VCaP (cell line): Measurements from ENCODE around the gene TICAM2.

Experiments used
- H3K27ac ChIP-seq: fragments of 450-650 bp; 2 replicates; pipeline ENCODE4 v1.5.1; 2017
- TF ChIP-seq, protein P1 (sequence below): fragments of 450-650 bp; conservative IDR thresholded peaks from 2 replicates; pipeline ENCODE4 v1.5.1; 2017; ENCODE audit warnings: mild to moderate bottlenecking, moderate library complexity

TICAM2 gene

DNA sequence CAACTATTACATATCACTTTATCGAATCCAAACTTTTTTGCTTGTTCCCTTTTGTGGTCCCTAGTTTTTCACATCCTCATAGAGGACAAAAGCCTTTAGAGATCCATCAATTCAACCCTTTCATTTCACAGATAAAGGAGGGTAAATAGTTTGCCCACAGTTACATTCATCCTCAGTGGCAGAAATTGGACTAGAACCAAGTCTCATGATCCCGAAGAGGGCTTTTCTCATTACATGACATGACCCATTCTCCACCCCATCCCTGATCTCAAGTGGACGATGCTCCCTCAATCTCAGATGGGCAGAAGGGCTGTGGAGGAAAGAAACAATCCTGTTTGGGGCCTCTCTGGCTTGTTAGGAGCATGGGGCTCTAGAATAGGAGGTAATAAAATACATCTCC lies 23.1 kb downstream of the TICAM2 start:
- no peak overlapping the region for H3K27ac ChIP-seq
- TF ChIP-seq, protein P1, sequence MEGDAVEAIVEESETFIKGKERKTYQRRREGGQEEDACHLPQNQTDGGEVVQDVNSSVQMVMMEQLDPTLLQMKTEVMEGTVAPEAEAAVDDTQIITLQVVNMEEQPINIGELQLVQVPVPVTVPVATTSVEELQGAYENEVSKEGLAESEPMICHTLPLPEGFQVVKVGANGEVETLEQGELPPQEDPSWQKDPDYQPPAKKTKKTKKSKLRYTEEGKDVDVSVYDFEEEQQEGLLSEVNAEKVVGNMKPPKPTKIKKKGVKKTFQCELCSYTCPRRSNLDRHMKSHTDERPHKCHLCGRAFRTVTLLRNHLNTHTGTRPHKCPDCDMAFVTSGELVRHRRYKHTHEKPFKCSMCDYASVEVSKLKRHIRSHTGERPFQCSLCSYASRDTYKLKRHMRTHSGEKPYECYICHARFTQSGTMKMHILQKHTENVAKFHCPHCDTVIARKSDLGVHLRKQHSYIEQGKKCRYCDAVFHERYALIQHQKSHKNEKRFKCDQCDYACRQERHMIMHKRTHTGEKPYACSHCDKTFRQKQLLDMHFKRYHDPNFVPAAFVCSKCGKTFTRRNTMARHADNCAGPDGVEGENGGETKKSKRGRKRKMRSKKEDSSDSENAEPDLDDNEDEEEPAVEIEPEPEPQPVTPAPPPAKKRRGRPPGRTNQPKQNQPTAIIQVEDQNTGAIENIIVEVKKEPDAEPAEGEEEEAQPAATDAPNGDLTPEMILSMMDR: no peak

DNA sequence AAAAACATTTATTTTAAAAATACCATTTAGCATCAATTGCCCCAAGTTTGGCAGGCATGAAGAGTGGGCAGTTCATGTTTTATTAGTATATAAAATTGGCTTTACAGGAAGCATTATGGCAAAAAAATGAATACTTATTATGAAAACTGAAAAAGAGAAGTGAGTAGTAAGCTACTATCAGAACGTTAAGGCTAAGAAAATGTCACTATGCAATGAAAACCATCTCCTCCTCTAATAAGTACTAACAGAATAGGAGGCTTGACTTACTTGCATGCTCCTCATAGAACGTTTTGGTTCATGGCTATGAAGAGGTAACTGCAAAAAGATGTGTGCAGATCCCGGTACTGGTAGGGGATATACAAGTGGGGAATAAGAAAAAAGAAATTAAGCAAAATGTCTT lies 23.6 kb downstream of the TICAM2 start:
- TF ChIP-seq, protein P1: no peak
- no peak overlapping the region for H3K27ac ChIP-seq

DNA sequence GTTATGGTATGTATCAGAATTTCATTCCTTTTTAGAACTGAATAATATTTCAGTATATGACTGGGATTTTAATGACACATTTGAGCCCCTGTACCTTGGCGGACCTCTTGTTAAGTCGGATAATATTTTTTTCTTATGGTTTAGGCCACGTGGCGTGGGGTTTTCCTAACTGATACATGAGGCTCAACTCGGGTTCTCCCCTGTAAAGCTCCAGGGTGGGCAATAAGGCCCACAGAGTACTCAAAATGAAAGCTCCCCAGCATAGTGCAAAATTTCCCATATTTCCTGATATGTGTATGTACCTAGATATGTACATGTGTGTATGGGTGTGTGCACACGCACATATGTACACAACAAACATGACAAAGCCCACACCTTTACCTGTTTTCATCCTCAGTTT lies 24.5 kb downstream of the TICAM2 start:
- TF ChIP-seq, protein P1: no peak
- no peak overlapping the region for H3K27ac ChIP-seq

DNA sequence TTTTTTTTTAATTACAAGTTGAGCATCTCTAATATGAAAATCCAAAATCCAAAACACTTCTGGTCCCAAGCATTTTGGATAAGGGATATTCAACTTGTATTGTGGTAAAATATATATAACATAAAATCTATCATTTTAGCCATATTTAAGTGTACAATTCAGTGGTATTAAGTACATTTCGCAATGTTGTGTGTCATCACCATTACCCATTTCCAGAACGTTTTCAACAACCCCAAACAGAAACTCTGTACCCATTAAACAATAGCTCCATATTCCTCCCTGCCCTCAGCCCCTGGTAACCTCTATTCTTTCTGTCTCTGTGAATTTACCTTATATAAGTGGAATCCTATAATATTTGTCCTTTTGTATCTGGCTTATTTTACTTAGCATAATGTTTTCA lies 24.9 kb downstream of the TICAM2 start:
- H3K27ac ChIP-seq: no peak overlapping the region
- TF ChIP-seq, protein P1: no peak

DNA sequence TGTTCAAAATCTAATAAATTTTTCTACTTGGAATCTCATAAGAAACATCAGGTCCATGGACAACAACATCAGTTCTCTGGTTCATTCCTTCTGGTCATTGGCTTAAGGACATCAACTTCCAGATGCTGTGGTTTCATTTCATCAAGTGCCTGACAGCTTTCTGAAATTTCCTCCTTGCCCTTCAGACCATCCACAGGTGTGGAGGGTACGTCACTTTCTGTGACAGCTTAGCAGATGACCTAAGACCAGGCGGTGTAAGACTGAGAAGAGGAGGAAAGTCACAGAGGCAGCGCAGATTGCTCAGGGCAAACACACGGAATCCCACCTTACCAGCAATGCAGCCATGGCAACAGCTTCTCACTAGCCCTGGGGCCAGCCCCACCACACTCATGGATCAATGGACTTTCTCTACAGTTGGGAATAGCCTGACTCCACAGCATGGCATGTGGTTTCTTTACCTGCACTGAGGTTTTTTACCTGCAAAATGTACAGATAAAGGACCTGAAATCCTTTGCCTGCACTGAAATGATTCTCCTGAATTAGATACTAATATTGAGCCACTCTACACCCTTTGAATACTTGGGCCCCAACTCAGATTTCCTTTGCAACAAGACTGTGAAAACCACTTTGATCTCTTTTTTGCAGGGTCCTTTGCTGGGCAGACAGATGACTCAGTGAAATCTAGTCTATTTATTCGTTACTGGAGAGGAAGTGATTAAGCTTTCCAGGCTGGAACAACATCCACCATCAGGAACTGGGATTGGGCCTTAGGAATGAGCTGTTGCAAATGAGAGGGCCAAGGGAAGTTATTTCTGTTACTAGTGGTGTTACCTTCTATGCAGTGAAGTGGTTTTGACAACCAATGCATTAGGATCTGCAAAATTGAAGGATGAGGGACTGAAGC lies 26.9 kb downstream of the TICAM2 start:
- no peak overlapping the region for H3K27ac ChIP-seq
- TF ChIP-seq, protein P1: no peak

DNA sequence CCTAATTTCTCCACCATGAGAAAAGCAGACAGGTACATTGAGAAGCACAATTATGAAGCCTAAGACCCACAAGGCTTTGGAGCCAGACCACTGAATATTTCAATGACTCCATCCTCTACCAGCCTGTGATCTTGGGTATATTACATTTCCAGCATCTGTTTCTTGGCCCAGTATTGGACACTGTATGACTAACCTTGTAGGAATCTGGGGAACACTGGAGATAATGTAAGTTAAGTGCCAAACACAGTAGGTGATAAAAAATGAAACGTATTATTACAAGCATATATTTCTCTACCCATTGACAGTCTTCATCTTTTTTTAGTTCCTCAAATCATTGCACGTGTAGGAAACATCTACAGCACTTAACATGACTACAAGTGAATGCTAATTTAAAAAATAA lies 29.1 kb downstream of the TICAM2 start:
- no peak overlapping the region for H3K27ac ChIP-seq
- TF ChIP-seq, protein P1: no peak

DNA sequence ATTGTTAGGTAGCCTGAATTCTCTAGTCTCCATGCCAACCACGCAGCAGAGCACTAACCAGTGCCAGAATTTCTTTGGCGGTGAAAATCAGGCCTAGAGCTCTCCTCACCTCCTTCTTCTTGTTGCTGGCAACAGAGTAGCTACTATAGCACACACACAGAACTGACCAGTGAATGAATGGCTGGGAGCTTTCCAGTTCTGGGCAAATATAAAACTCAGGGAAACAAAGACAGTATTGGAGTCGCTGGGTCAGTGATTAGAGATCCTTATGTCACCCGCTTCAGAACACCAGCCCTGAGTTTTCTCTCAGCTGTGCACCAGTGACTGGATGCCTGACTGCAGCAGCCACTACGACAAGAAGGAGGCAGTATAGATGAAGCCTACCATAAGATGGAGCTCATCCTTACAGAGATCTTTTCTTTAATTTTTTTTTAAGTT lies 30.8 kb downstream of the TICAM2 start:
- TF ChIP-seq, protein P1: no peak
- no peak overlapping the region for H3K27ac ChIP-seq
